Activated T-helper 1 cell treated with anti-CD3 and anti-CD28 coated beads, Interleukin-12 subunit alpha, Interleukin-12 subunit beta, Interleukin-2, Interleukin-4 antibody, amounts not matched to agents 30 ng/mL and 10 ng/mL and 1 ng/mL, durations not matched to agents 14 hours and 24 hours and 36 hours (primary cell): Measurements from ENCODE around the gene INPP5F. TPM values are rescaled to one million over a fixed set of nuclear protein-coding genes. Genes with fewer than 3 reads are reported as not detected.
A peak's percentile ranks its signal among the peaks of the same experiment; 100 is the strongest.
"Not testable (repeated sequence)": the region's sequence is repeated elsewhere in the genome, so short reads cannot be mapped to it uniquely, and the experiment has no call there.

ENCODE experiments used
- DNase-seq: peaks from one replicate; pipeline ENCODE4 v3.0.0; 2021; ENCODE audit warnings: low spot score
- H3K27ac Mint-ChIP-seq: one replicate; pipeline ENCODE4 v1.8.0; 2021; ENCODE audit warnings: mild to moderate bottlenecking, mixed read lengths
- H3K27me3 Mint-ChIP-seq: one replicate; pipeline ENCODE4 v1.8.0; 2022; ENCODE audit warnings: mild to moderate bottlenecking, moderate library complexity, mixed read lengths; ENCODE audit not compliant: insufficient read depth
- H3K36me3 Mint-ChIP-seq: one replicate; pipeline ENCODE4 v1.8.0; 2021; ENCODE audit warnings: low read depth, mixed read lengths
- H3K4me1 Mint-ChIP-seq: one replicate; pipeline ENCODE4 v1.8.0; 2021; ENCODE audit warnings: low read depth, mixed read lengths
- H3K4me3 Mint-ChIP-seq: one replicate; pipeline ENCODE4 v1.8.0; 2021; ENCODE audit warnings: mild to moderate bottlenecking, moderate library complexity, mixed read lengths
- H3K9me3 Mint-ChIP-seq: one replicate; pipeline ENCODE4 v1.8.0; 2021; ENCODE audit warnings: mixed read lengths
- intact Hi-C: fragments of 100-400 bp; cut with micrococcal nuclease; formaldehyde crosslinking; loops from one replicate; pipeline ENCODE4 v1.15.1; 2024
- total RNA-seq: library from RNA; stranded (reverse); gene quantifications from 2 replicates; pipeline ENCODE4 v1.2.3, GENCODE V29; 2022

The INPP5F gene
- total RNA-seq, 1 donor from 2014 or later: 19.4 TPM

GRCh38 chr10:119693262-119693957 lies 32.4 kb upstream of the INPP5F start:
- DNase-seq: no peak
- Mint-ChIP-seq H3K27me3 (peaks cover 8% of the 10 kb centered on the region), H3K4me3 (no peak overlapping the region), H3K36me3 (no peaks in the 10 kb centered on the region), H3K27ac (peak overlapping the region; percentile 35), H3K4me1 (no peaks in the 10 kb centered on the region), H3K9me3 (no peaks in the 10 kb centered on the region)
- intact Hi-C loops: no loop called here

GRCh38 chr10:119694608-119695007 lies 31.2 kb upstream of the INPP5F start:
- Mint-ChIP-seq H3K9me3 (no peaks in the 10 kb centered on the region), H3K4me3 (no peak overlapping the region), H3K27ac (no peak overlapping the region), H3K27me3 (peaks cover 7% of the 10 kb centered on the region), H3K36me3 (no peaks in the 10 kb centered on the region), H3K4me1 (no peaks in the 10 kb centered on the region)
- no peak for DNase-seq
- intact Hi-C loops: no loop called here

- intact Hi-C loops: loop anchor here (5.0 to 10.0 kb wide), 3 partner anchors 198 to 496 kb away; partner anchors contain the start of gene GRK5
- no peak overlapping the region for H3K4me3 Mint-ChIP-seq
- peaks cover 2% of the 10 kb centered on the region for H3K27me3 Mint-ChIP-seq
- no peak for DNase-seq
- peaks cover 13% of the 10 kb centered on the region for H3K36me3 Mint-ChIP-seq
- no peak overlapping the region for H3K27ac Mint-ChIP-seq
- peaks cover 23% of the 10 kb centered on the region for H3K9me3 Mint-ChIP-seq
- peaks cover 41% of the 10 kb centered on the region for H3K4me1 Mint-ChIP-seq
Measured at GRCh38 chr10:119700321-119700954, 25.4 kb upstream of the INPP5F start.

- intact Hi-C loops: loop anchor here (1.0 to 10.0 kb wide), 5 partner anchors 23 to 497 kb away; partner anchors contain the start of genes GRK5 and TIAL1
- DNase-seq: no peak
- Mint-ChIP-seq H3K27ac (peak overlapping the region; percentile 97), H3K4me3 (no peak overlapping the region), H3K27me3 (peaks cover 2% of the 10 kb centered on the region), H3K4me1 (peaks cover 55% of the 10 kb centered on the region), H3K9me3 (peaks cover 37% of the 10 kb centered on the region), H3K36me3 (peaks cover 23% of the 10 kb centered on the region)
Measured at GRCh38 chr10:119701861-119702260, 24.0 kb upstream of the INPP5F start.

- Mint-ChIP-seq H3K4me1 (peaks cover 62% of the 10 kb centered on the region), H3K36me3 (peaks cover 30% of the 10 kb centered on the region), H3K27me3 (peaks cover 2% of the 10 kb centered on the region), H3K9me3 (peaks cover 44% of the 10 kb centered on the region), H3K4me3 (peak overlapping the region; percentile 37), H3K27ac (peak overlapping the region; percentile 97)
- no peak for DNase-seq
- intact Hi-C loops: loop anchor here (1.0 to 10.0 kb wide), 5 partner anchors 23 to 498 kb away; partner anchors contain the start of genes GRK5 and TIAL1
Measured at GRCh38 chr10:119702583-119702982, 23.3 kb upstream of the INPP5F start.

GRCh38 chr10:119703903-119704508 lies 21.8 kb upstream of the INPP5F start:
- Mint-ChIP-seq H3K27me3 (peaks cover 2% of the 10 kb centered on the region), H3K27ac (peak overlapping the region; percentile 99), H3K4me3 (peak overlapping the region; percentile 63), H3K9me3 (peaks cover 51% of the 10 kb centered on the region), H3K4me1 (peaks cover 75% of the 10 kb centered on the region), H3K36me3 (peaks cover 31% of the 10 kb centered on the region)
- intact Hi-C loops: loop anchor here (1.0 to 10.0 kb wide), 5 partner anchors 18 to 499 kb away; partner anchors contain the start of gene GRK5
- no peak for DNase-seq

- peaks cover 36% of the 10 kb centered on the region for H3K36me3 Mint-ChIP-seq
- peaks cover 82% of the 10 kb centered on the region for H3K4me1 Mint-ChIP-seq
- H3K27ac Mint-ChIP-seq: peak overlapping the region; percentile 99
- H3K4me3 Mint-ChIP-seq: peak overlapping the region; percentile 74
- intact Hi-C loops: loop anchor here (1.0 to 10.0 kb wide), 4 partner anchors 50 to 501 kb away; partner anchors contain the start of gene GRK5
- peaks cover 2% of the 10 kb centered on the region for H3K27me3 Mint-ChIP-seq
- H3K9me3 Mint-ChIP-seq: peaks cover 59% of the 10 kb centered on the region
- DNase-seq: no peak
Measured at GRCh38 chr10:119705434-119705831, 20.4 kb upstream of the INPP5F start.

- H3K4me1 Mint-ChIP-seq: peaks cover 74% of the 10 kb centered on the region
- intact Hi-C loops: loop anchor here (10.0 kb wide), 2 partner anchors 402 to 502 kb away; partner anchors contain the start of gene GRK5
- no peak for DNase-seq
- H3K27ac Mint-ChIP-seq: peak overlapping the region; percentile 99
- H3K9me3 Mint-ChIP-seq: peaks cover 69% of the 10 kb centered on the region
- no peaks in the 10 kb centered on the region for H3K27me3 Mint-ChIP-seq
- peaks cover 41% of the 10 kb centered on the region for H3K36me3 Mint-ChIP-seq
- H3K4me3 Mint-ChIP-seq: peak overlapping the region; percentile 32
Measured at GRCh38 chr10:119706521-119707278, 19.1 kb upstream of the INPP5F start.

GRCh38 chr10:119707331-119707730 lies 18.5 kb upstream of the INPP5F start:
- Mint-ChIP-seq H3K4me1 (peaks cover 68% of the 10 kb centered on the region), H3K27ac (peak overlapping the region; percentile 99), H3K36me3 (peaks cover 41% of the 10 kb centered on the region), H3K4me3 (peak overlapping the region; percentile 63), H3K9me3 (peaks cover 70% of the 10 kb centered on the region)
- intact Hi-C loops: loop anchor here (10.0 kb wide), 2 partner anchors 403 to 503 kb away; partner anchors contain the start of gene GRK5
- DNase-seq, H3K27me3 Mint-ChIP-seq: not testable (repeated sequence)

GRCh38 chr10:119710935-119711334 lies 14.9 kb upstream of the INPP5F start:
- DNase-seq, H3K27ac Mint-ChIP-seq, H3K27me3 Mint-ChIP-seq, H3K4me3 Mint-ChIP-seq, intact Hi-C loops: not testable (repeated sequence)
- peaks cover 26% of the 10 kb centered on the region for H3K36me3 Mint-ChIP-seq
- H3K9me3 Mint-ChIP-seq: peaks cover 45% of the 10 kb centered on the region
- H3K4me1 Mint-ChIP-seq: peaks cover 40% of the 10 kb centered on the region

GRCh38 chr10:119713744-119714483 lies 11.9 kb upstream of the INPP5F start:
- DNase-seq: no peak
- intact Hi-C loops: no loop called here
- Mint-ChIP-seq H3K36me3 (peaks cover 12% of the 10 kb centered on the region), H3K9me3 (peaks cover 23% of the 10 kb centered on the region), H3K27ac (no peak overlapping the region), H3K4me3 (no peak overlapping the region), H3K27me3 (no peaks in the 10 kb centered on the region), H3K4me1 (peaks cover 12% of the 10 kb centered on the region)

GRCh38 chr10:119714484-119714816 lies 11.4 kb upstream of the INPP5F start:
- H3K4me1 Mint-ChIP-seq: peaks cover 6% of the 10 kb centered on the region

More at GRCh38 chr10:119714484-119714816, 11.4 kb upstream of the INPP5F start:
- Mint-ChIP-seq H3K4me3 (no peak overlapping the region), H3K9me3 (peaks cover 19% of the 10 kb centered on the region), H3K27ac (no peak overlapping the region), H3K27me3 (no peaks in the 10 kb centered on the region), H3K36me3 (peaks cover 9% of the 10 kb centered on the region)
- intact Hi-C loops: no loop called here
- no peak for DNase-seq
